BE2C (cell line): Measurements from ENCODE around the gene SCO2.

Source experiments
- DNase-seq: peaks from one replicate; pipeline ENCODE4 v3.0.0-alpha.2; 2020
- H3K27me3 ChIP-seq: fragments of 250-450 bp; sonication (Bioruptor Pico); 2 replicates; pipeline ENCODE4 v1.5.1; 2020; ENCODE audit warnings: mild to moderate bottlenecking
- H3K36me3 ChIP-seq: fragments of 250-450 bp; sonication (Bioruptor Pico); 2 replicates; pipeline ENCODE4 v1.5.1; 2020; ENCODE audit warnings: mild to moderate bottlenecking
- H3K4me1 ChIP-seq: fragments of 250-450 bp; sonication (Bioruptor Pico); 2 replicates; pipeline ENCODE4 v1.5.1; 2020
- H3K4me3 ChIP-seq: 2 replicates; pipeline ENCODE4 v1.5.1; 2011; ENCODE audit warnings: low read depth, low read length
- H3K9me3 ChIP-seq: fragments of 250-450 bp; sonication (Bioruptor Pico); 2 replicates; pipeline ENCODE4 v1.5.1; 2020
- CTCF ChIP-seq: IDR thresholded peaks from 2 replicates; pipeline ENCODE4 v1.5.1; 2012; ENCODE audit warnings: mild to moderate bottlenecking, low read depth, low read length

SCO2 gene

GRCh38 chr22:50504369-50505211 lies 20.8 kb downstream of the SCO2 start:
- no peak overlapping the region for H3K4me3 ChIP-seq
- peaks cover 26% of the 10 kb centered on the region for H3K36me3 ChIP-seq
- no peaks in the 10 kb centered on the region for H3K27me3 ChIP-seq
- H3K4me1 ChIP-seq: no peaks in the 10 kb centered on the region
- no peaks in the 10 kb centered on the region for H3K9me3 ChIP-seq
- TF ChIP-seq CTCF: no peak
- DNase-seq: no peak

GRCh38 chr22:50503475-50504145 lies 21.8 kb downstream of the SCO2 start:
- peaks cover 26% of the 10 kb centered on the region for H3K36me3 ChIP-seq
- no peak for TF ChIP-seq CTCF
- no peak overlapping the region for H3K4me3 ChIP-seq
- H3K4me1 ChIP-seq: no peaks in the 10 kb centered on the region
- H3K27me3 ChIP-seq: no peaks in the 10 kb centered on the region
- no peak for DNase-seq
- H3K9me3 ChIP-seq: no peaks in the 10 kb centered on the region

GRCh38 chr22:50502628-50503474 lies 22.5 kb downstream of the SCO2 start:
- H3K4me3 ChIP-seq: no peak overlapping the region
- TF ChIP-seq CTCF: no peak
- H3K9me3 ChIP-seq: no peaks in the 10 kb centered on the region
- peak; percentile 50 for DNase-seq
- H3K27me3 ChIP-seq: no peaks in the 10 kb centered on the region
- peaks cover 26% of the 10 kb centered on the region for H3K36me3 ChIP-seq
- H3K4me1 ChIP-seq: no peaks in the 10 kb centered on the region

GRCh38 chr22:50502096-50502495 lies 23.3 kb downstream of the SCO2 start:
- no peaks in the 10 kb centered on the region for H3K27me3 ChIP-seq
- no peaks in the 10 kb centered on the region for H3K9me3 ChIP-seq
- H3K4me1 ChIP-seq: no peaks in the 10 kb centered on the region
- H3K4me3 ChIP-seq: no peak overlapping the region
- no peak for TF ChIP-seq CTCF
- DNase-seq: no peak
- H3K36me3 ChIP-seq: peaks cover 23% of the 10 kb centered on the region

DNA sequence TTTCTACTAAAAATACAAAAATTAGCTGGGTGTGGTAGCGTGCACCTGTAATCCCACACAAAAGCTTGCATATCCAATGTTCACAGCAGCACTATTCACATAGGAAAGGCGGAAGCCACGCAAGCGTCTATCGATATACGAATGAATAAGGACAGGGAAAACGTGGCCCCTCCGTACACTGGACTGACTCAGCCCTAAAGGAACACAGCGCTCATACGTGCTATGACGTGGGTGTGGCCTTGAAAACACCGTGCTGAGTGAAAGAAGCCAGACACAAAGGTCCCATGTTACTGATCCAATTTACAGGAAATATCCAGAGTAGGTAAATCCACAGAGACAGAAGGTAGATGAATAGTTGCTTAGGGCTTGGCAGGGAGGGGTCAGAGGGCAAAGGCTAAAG lies 24.9 kb downstream of the SCO2 start:
- Histone ChIP-seq H3K36me3 (peaks cover 14% of the 10 kb centered on the region), H3K27me3 (no peaks in the 10 kb centered on the region), H3K4me3 (no peak overlapping the region), H3K9me3 (no peaks in the 10 kb centered on the region), H3K4me1 (no peaks in the 10 kb centered on the region)
- TF ChIP-seq CTCF: no peak
- DNase-seq: no peak
